ENCODE data around the gene MYL7.

MYL7 gene

GRCh38 chr7:44123190-44124003, 17.7 kb downstream of the MYL7 start, which contains the start of gene POLD2:
TSS of gene POLD2 (minus strand) at chr7:44123548. CDS start at chr7:44122053, 1,495 bp downstream.
- H3K27me3 ChIP-seq (ENCODE audit: insufficient read depth, insufficient read length), result peaks cover 6% of the 10 kb centered on the region
- H3K36me3 ChIP-seq (ENCODE audit: insufficient read depth, insufficient read length, low read length), result peaks cover 34% of the 10 kb centered on the region
- H3K9me3 ChIP-seq (ENCODE audit: insufficient read depth, low read length), result peaks cover 13% of the 10 kb centered on the region; the same call in 1 of the 2 replicates
- TF ChIP-seq YY1 (IDR thresholded peaks at IDR 0.05; ENCODE audit: insufficient read depth, insufficient read length) (no peak), SUZ12 (IDR thresholded peaks at IDR 0.05; ENCODE audit: extremely low read depth, insufficient read depth, insufficient read length) (no peak), ZNF274 (IDR thresholded peaks at IDR 0.05; ENCODE audit: low read depth, low read length) (no peak)
- H3K9ac ChIP-seq (ENCODE audit: insufficient read length, low read depth), result peak within 1 kb of the TSS; percentile 97
- DNase-seq (ENCODE audit: low read depth, low spot score), result peak; percentile 97
- H3K4me3 ChIP-seq (ENCODE audit: insufficient read length, low read depth), result peak within 1 kb of the TSS; percentile 94
- peaks cover 6% of the 10 kb centered on the region for H3K4me1 ChIP-seq (ENCODE audit: insufficient read depth, insufficient read length)

- no peak for DNase-seq (ENCODE audit: low read depth, low spot score)
- Histone ChIP-seq H3K27me3 (ENCODE audit: insufficient read depth, insufficient read length) (peaks cover 6% of the 10 kb centered on the region), H3K9ac (ENCODE audit: insufficient read length, low read depth) (peak overlapping the region; percentile 97), H3K4me1 (ENCODE audit: insufficient read depth, insufficient read length) (peaks cover 6% of the 10 kb centered on the region), H3K9me3 (ENCODE audit: insufficient read depth, low read length) (peaks cover 10% of the 10 kb centered on the region; the same call in 1 of the 2 replicates), H3K4me3 (ENCODE audit: insufficient read length, low read depth) (peak overlapping the region; percentile 94), H3K36me3 (ENCODE audit: insufficient read depth, insufficient read length, low read length) (peaks cover 42% of the 10 kb centered on the region)
- TF ChIP-seq ZNF274 (IDR thresholded peaks at IDR 0.05; ENCODE audit: low read depth, low read length) (no peak), YY1 (IDR thresholded peaks at IDR 0.05; ENCODE audit: insufficient read depth, insufficient read length) (no peak), SUZ12 (IDR thresholded peaks at IDR 0.05; ENCODE audit: extremely low read depth, insufficient read depth, insufficient read length) (no peak)
Measured at GRCh38 chr7:44122529-44122928, 18.6 kb downstream of the MYL7 start.

- no peak for DNase-seq (ENCODE audit: low read depth, low spot score)
- Histone ChIP-seq H3K4me3 (ENCODE audit: insufficient read length, low read depth) (no peak overlapping the region), H3K9ac (ENCODE audit: insufficient read length, low read depth) (no peak overlapping the region), H3K4me1 (ENCODE audit: insufficient read depth, insufficient read length) (peaks cover 6% of the 10 kb centered on the region), H3K36me3 (ENCODE audit: insufficient read depth, insufficient read length, low read length) (peaks cover 49% of the 10 kb centered on the region), H3K27me3 (ENCODE audit: insufficient read depth, insufficient read length) (peaks cover 6% of the 10 kb centered on the region), H3K9me3 (ENCODE audit: insufficient read depth, low read length) (peaks cover 3% of the 10 kb centered on the region; the same call in 1 of the 2 replicates)
- TF ChIP-seq SUZ12 (IDR thresholded peaks at IDR 0.05; ENCODE audit: extremely low read depth, insufficient read depth, insufficient read length) (no peak), YY1 (IDR thresholded peaks at IDR 0.05; ENCODE audit: insufficient read depth, insufficient read length) (no peak), ZNF274 (IDR thresholded peaks at IDR 0.05; ENCODE audit: low read depth, low read length) (no peak)
Measured at GRCh38 chr7:44121761-44122420, 19.2 kb downstream of the MYL7 start.

GRCh38 chr7:44120395-44120794, 20.7 kb downstream of the MYL7 start:
- Histone ChIP-seq H3K4me3 (ENCODE audit: insufficient read length, low read depth) (no peak overlapping the region), H3K9ac (ENCODE audit: insufficient read length, low read depth) (no peak overlapping the region), H3K4me1 (ENCODE audit: insufficient read depth, insufficient read length) (peaks cover 6% of the 10 kb centered on the region), H3K36me3 (ENCODE audit: insufficient read depth, insufficient read length, low read length) (peaks cover 64% of the 10 kb centered on the region), H3K27me3 (ENCODE audit: insufficient read depth, insufficient read length) (peaks cover 6% of the 10 kb centered on the region), H3K9me3 (ENCODE audit: insufficient read depth, low read length) (no peaks in the 10 kb centered on the region)
- DNase-seq (ENCODE audit: low read depth, low spot score), result no peak
- TF ChIP-seq ZNF274 (IDR thresholded peaks at IDR 0.05; ENCODE audit: low read depth, low read length) (no peak), SUZ12 (IDR thresholded peaks at IDR 0.05; ENCODE audit: extremely low read depth, insufficient read depth, insufficient read length) (no peak), YY1 (IDR thresholded peaks at IDR 0.05; ENCODE audit: insufficient read depth, insufficient read length) (no peak)

GRCh38 chr7:44119829-44120380, 21.2 kb downstream of the MYL7 start:
- Histone ChIP-seq H3K9me3 (ENCODE audit: insufficient read depth, low read length) (no peaks in the 10 kb centered on the region), H3K4me3 (ENCODE audit: insufficient read length, low read depth) (no peak overlapping the region), H3K36me3 (ENCODE audit: insufficient read depth, insufficient read length, low read length) (peaks cover 69% of the 10 kb centered on the region), H3K27me3 (ENCODE audit: insufficient read depth, insufficient read length) (peaks cover 2% of the 10 kb centered on the region), H3K4me1 (ENCODE audit: insufficient read depth, insufficient read length) (peaks cover 6% of the 10 kb centered on the region), H3K9ac (ENCODE audit: insufficient read length, low read depth) (no peak overlapping the region)
- no peak for TF ChIP-seq ZNF274 (IDR thresholded peaks at IDR 0.05; ENCODE audit: low read depth, low read length)
- TF ChIP-seq SUZ12 (IDR thresholded peaks at IDR 0.05; ENCODE audit: extremely low read depth, insufficient read depth, insufficient read length), result no peak
- TF ChIP-seq YY1 (IDR thresholded peaks at IDR 0.05; ENCODE audit: insufficient read depth, insufficient read length), result no peak
- DNase-seq (ENCODE audit: low read depth, low spot score), result no peak

GRCh38 chr7:44117801-44118429, 23.2 kb downstream of the MYL7 start:
- DNase-seq (ENCODE audit: low read depth, low spot score), result no peak
- H3K27me3 ChIP-seq (ENCODE audit: insufficient read depth, insufficient read length), result no peaks in the 10 kb centered on the region
- TF ChIP-seq ZNF274 (IDR thresholded peaks at IDR 0.05; ENCODE audit: low read depth, low read length), result no peak
- TF ChIP-seq YY1 (IDR thresholded peaks at IDR 0.05; ENCODE audit: insufficient read depth, insufficient read length), result no peak
- TF ChIP-seq SUZ12 (IDR thresholded peaks at IDR 0.05; ENCODE audit: extremely low read depth, insufficient read depth, insufficient read length), result no peak
- no peak overlapping the region for H3K4me3 ChIP-seq (ENCODE audit: insufficient read length, low read depth)
- H3K9ac ChIP-seq (ENCODE audit: insufficient read length, low read depth), result no peak overlapping the region
- no peaks in the 10 kb centered on the region for H3K9me3 ChIP-seq (ENCODE audit: insufficient read depth, low read length)
- H3K4me1 ChIP-seq (ENCODE audit: insufficient read depth, insufficient read length), result peaks cover 9% of the 10 kb centered on the region
- H3K36me3 ChIP-seq (ENCODE audit: insufficient read depth, insufficient read length, low read length), result peaks cover 86% of the 10 kb centered on the region
